ENCODE measurements around the gene SH2D7. TPM values are rescaled to one million over a fixed set of nuclear protein-coding genes. Genes with fewer than 3 reads are reported as not detected.

SH2D7 gene
- total RNA-seq (2014; rRNA removed; shearing (Covaris generic)) = not detected in 2 replicates
- polyA plus RNA-seq (2016; fragmentation: Nextera tagmentation; extraction: Ambion mirVana) = 0.31 and 0.33 TPM in 2 replicates
- long read RNA-seq, partial matches to known transcripts = 0 of 1 reads
- long read RNA-seq, other reads (novel, unspliced or antisense) = 1 of 1 reads

DNA sequence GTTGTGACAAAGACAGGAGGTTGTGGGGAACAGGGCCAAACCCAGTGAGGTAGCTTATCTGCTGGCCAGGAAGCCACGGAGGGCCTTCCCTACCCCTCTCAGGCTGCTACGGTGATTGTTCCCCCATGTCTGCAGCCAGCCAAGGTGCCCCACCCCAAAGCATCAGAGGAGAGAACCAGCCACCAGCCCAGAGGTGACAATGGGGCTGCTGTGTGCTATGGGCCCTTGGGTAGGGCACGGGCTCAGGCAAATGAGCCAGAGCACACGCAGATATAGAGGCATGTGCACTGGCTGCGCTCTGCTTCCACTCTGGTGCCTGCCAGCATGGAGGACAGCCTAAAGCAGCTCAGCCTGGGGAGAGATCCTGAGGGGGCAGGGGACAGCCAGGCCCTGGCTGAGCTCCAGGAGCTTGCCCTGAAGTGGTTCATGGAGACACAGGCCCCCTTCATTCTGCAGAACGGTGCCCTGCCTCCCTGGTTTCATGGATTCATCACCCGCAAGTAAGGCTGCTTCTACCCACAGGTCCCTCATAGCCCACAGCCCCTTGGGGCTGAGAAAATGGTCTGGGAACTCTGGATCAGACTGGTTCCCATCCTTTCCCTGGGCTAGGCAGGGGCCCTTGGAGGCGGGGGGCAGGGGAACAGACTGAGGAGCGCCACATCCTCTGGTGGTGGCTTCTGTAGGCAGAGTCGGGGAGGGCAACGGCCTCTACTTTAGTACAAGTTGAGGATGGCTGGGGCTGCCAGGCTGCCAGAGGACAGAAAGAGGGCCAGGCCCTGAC is at the start of gene SH2D7:
Gene SH2D7 (plus strand): TSS at position 301 of the 781 bp plus-strand sequence. CDS start 24 bp downstream, at position 325.
- Histone ChIP-seq H3K9me2 (ENCODE audit: insufficient read depth) (no peaks in the 10 kb centered on the region), H4K20me1 (replicated peaks; ENCODE audit: insufficient read depth) (no peaks in the 10 kb centered on the region), H3K4me1 (ENCODE audit: insufficient read depth) (no peaks in the 10 kb centered on the region), H3K36me3 (ENCODE audit: insufficient read depth) (no peaks in the 10 kb centered on the region), H3K4me3 (no peak within 1 kb of the TSS), H3K4me2 (no peak within 1 kb of the TSS), H3K27ac (ENCODE audit: low read depth) (no peak within 1 kb of the TSS), H3F3A (replicated peaks; ENCODE audit: low read depth) (no peaks in the 10 kb centered on the region), H3K79me2 (replicated peaks; ENCODE audit: insufficient read depth) (no peaks in the 10 kb centered on the region), H2AFZ (no peak within 1 kb of the TSS), H3K27me3 (ENCODE audit: insufficient read depth) (no peaks in the 10 kb centered on the region)
- H3K4me3 Mint-ChIP-seq = no peak within 1 kb of the TSS
- TF ChIP-seq POLR2AphosphoS5 (IDR thresholded peaks at IDR 0.05; ENCODE audit: low read depth) = no peak
- TF ChIP-seq STAT1 (IDR thresholded peaks at IDR 0.05; ENCODE audit: unreplicated experiment) = no peak
- TF ChIP-seq, protein P1, sequence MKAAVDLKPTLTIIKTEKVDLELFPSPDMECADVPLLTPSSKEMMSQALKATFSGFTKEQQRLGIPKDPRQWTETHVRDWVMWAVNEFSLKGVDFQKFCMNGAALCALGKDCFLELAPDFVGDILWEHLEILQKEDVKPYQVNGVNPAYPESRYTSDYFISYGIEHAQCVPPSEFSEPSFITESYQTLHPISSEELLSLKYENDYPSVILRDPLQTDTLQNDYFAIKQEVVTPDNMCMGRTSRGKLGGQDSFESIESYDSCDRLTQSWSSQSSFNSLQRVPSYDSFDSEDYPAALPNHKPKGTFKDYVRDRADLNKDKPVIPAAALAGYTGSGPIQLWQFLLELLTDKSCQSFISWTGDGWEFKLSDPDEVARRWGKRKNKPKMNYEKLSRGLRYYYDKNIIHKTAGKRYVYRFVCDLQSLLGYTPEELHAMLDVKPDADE (IDR thresholded peaks at IDR 0.05) = no peak
- no peak for TF ChIP-seq EZH2 (IDR thresholded peaks at IDR 0.05; ENCODE audit: low read depth, unreplicated experiment)
- no peak for TF ChIP-seq JUNB (IDR thresholded peaks at IDR 0.05; ENCODE audit: unreplicated experiment)
- TF ChIP-seq CREB1 (CRISPR knock-in tag; IDR thresholded peaks at IDR 0.05; ENCODE audit: low read depth) = no peak
- TF ChIP-seq CTCF (conservative IDR thresholded peaks at IDR 0.05; ENCODE audit: low read depth in 2 of 2) = no peak
- no peak for TF ChIP-seq NANOG (IDR thresholded peaks at IDR 0.05; ENCODE audit: borderline replicate concordance)
- H3K27me3 Mint-ChIP-seq (ENCODE audit: insufficient read depth, low read depth, poor library complexity) = peaks cover 4% of the 10 kb centered on the region
- no peaks in the 10 kb centered on the region for H3K36me3 Mint-ChIP-seq (ENCODE audit: low read depth)
- peaks cover 4% of the 10 kb centered on the region; the same call in 2 of the 3 replicates for H3K4me1 Mint-ChIP-seq
- DNase-seq (ENCODE audit: low spot score) (no peak), ATAC-seq (no peak; the same call in 2 of the 3 replicates)
- H3K27ac Mint-ChIP-seq = no peak within 1 kb of the TSS
- H3K9me3 Mint-ChIP-seq = no peaks in the 10 kb centered on the region; the same call in 2 of the 3 replicates

DNA sequence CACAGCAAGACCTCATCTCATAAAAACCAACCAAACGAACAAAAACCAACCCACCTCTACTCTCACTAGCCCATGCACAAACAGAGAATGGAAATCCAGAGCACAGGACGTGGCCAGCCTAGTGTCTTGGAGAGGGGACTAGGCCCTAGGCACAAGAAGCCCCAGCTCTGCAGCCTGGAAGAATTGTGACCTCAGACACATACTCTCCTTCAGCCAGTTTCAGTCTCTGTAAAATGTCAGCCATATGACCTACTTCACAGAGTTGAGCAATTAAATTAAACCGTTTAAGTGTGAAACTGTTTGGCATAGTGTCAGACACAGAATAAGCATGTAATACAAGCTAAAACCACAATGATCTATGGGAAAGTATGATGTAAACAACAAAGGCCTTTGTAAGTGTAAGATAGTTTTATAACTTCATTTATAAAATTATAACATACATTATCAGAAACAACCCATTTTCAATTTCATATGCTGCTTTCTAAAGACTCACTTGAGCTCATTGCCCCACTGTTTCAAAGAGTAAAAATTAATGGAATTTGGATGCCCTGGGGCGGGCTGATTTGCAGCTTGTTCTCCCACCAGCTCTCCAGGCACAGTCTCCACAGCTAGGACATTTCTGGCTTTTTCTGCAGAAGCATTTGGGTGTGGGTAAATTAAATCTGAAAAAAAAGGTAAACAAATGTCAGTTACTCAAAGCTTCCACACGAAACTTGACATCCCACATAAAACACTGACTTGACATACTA is 47.8 kb upstream of the SH2D7 start:
- H3F3A ChIP-seq (replicated peaks; ENCODE audit: low read depth) = no peaks in the 10 kb centered on the region
- H3K9me3 Mint-ChIP-seq = no peaks in the 10 kb centered on the region
- no peak overlapping the region for H2AFZ ChIP-seq
- no peak overlapping the region for H3K4me2 ChIP-seq
- H3K27ac Mint-ChIP-seq = no peak overlapping the region
- H3K27ac ChIP-seq (ENCODE audit: low read depth) = no peak overlapping the region
- no peaks in the 10 kb centered on the region for H3K79me2 ChIP-seq (replicated peaks; ENCODE audit: insufficient read depth)
- H3K4me1 Mint-ChIP-seq = no peaks in the 10 kb centered on the region; the same call in 2 of the 3 replicates
- no peak overlapping the region for H3K4me3 ChIP-seq
- H3K36me3 Mint-ChIP-seq (ENCODE audit: low read depth) = no peaks in the 10 kb centered on the region
- no peaks in the 10 kb centered on the region for H4K20me1 ChIP-seq (replicated peaks; ENCODE audit: insufficient read depth)
- peaks cover 5% of the 10 kb centered on the region; the same call in 1 of the 2 replicates for H3K36me3 ChIP-seq (ENCODE audit: insufficient read depth)
- no peaks in the 10 kb centered on the region for H3K9me2 ChIP-seq (ENCODE audit: insufficient read depth)
- DNase-seq (ENCODE audit: low spot score) (no peak), ATAC-seq (no peak)
- H3K4me3 Mint-ChIP-seq = no peak overlapping the region
- 0 out of 2 replicates have a peak, but pooled peaks cover under 1% of the 10 kb centered on the region for H3K4me1 ChIP-seq (ENCODE audit: insufficient read depth)
- no peaks in the 10 kb centered on the region for H3K27me3 Mint-ChIP-seq (ENCODE audit: insufficient read depth, low read depth, poor library complexity)
- H3K27me3 ChIP-seq (ENCODE audit: insufficient read depth) = no peaks in the 10 kb centered on the region
- TF ChIP-seq JUNB (IDR thresholded peaks at IDR 0.05; ENCODE audit: unreplicated experiment) (no peak), ZNF331 (CRISPR knock-in tag; IDR thresholded peaks at IDR 0.05; ENCODE audit: low read depth) (no peak), STAT1 (IDR thresholded peaks at IDR 0.05; ENCODE audit: unreplicated experiment) (no peak), CTCF (conservative IDR thresholded peaks at IDR 0.05; ENCODE audit: low read depth in 2 of 2) (no peak)
- TF ChIP-seq, protein P2, sequence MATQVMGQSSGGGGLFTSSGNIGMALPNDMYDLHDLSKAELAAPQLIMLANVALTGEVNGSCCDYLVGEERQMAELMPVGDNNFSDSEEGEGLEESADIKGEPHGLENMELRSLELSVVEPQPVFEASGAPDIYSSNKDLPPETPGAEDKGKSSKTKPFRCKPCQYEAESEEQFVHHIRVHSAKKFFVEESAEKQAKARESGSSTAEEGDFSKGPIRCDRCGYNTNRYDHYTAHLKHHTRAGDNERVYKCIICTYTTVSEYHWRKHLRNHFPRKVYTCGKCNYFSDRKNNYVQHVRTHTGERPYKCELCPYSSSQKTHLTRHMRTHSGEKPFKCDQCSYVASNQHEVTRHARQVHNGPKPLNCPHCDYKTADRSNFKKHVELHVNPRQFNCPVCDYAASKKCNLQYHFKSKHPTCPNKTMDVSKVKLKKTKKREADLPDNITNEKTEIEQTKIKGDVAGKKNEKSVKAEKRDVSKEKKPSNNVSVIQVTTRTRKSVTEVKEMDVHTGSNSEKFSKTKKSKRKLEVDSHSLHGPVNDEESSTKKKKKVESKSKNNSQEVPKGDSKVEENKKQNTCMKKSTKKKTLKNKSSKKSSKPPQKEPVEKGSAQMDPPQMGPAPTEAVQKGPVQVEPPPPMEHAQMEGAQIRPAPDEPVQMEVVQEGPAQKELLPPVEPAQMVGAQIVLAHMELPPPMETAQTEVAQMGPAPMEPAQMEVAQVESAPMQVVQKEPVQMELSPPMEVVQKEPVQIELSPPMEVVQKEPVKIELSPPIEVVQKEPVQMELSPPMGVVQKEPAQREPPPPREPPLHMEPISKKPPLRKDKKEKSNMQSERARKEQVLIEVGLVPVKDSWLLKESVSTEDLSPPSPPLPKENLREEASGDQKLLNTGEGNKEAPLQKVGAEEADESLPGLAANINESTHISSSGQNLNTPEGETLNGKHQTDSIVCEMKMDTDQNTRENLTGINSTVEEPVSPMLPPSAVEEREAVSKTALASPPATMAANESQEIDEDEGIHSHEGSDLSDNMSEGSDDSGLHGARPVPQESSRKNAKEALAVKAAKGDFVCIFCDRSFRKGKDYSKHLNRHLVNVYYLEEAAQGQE (IDR thresholded peaks at IDR 0.05; ENCODE audit: unreplicated experiment) = no peak
- TF ChIP-seq, protein P1 (IDR thresholded peaks at IDR 0.05) = no peak
